Skeletal muscle tissue (tissue), 4 donors: Measurements from ENCODE around the gene NRG3. TPM values are rescaled to one million over a fixed set of nuclear protein-coding genes. Genes with fewer than 3 reads are reported as not detected.

ENCODE experiments used
- H3K27ac ChIP-seq: one replicate; pipeline ENCODE4 v1.7.0; 2013; ENCODE audit warnings: mild to moderate bottlenecking, low read depth, low read length, inconsistent platforms
- H3K27me3 ChIP-seq, 3 donors: one replicate each; pipeline ENCODE4 v1.7.0; 2013; ENCODE audit warnings: low read length in 3 of 3; ENCODE audit not compliant: control insufficient read depth in 3 of 3, insufficient read depth in 3 of 3
- H3K36me3 ChIP-seq, 3 donors: one replicate each; pipeline ENCODE4 v1.7.0; 2013; ENCODE audit warnings: low read length in 3 of 3; ENCODE audit not compliant: control insufficient read depth in 3 of 3, insufficient read depth in 3 of 3
- H3K4me1 ChIP-seq, 3 donors: one replicate each; pipeline ENCODE4 v1.7.0; 2013; ENCODE audit warnings: low read length in 3 of 3, mild to moderate bottlenecking in 3 of 3; ENCODE audit not compliant: control insufficient read depth in 3 of 3, insufficient read depth in 3 of 3
- H3K4me3 ChIP-seq, 3 donors: one replicate each; pipeline ENCODE4 v1.7.0; 2013; ENCODE audit warnings: low read length in 3 of 3
- H3K9ac ChIP-seq, 3 donors: one replicate each; pipeline ENCODE4 v1.7.0; 2013; ENCODE audit warnings: low read length in 3 of 3, mild to moderate bottlenecking in 3 of 3, moderate library complexity in 2 of 3, low read depth in 1 of 3
- H3K9me3 ChIP-seq, 3 donors: one replicate each; pipeline ENCODE4 v1.7.0; 2013; ENCODE audit warnings: low read length in 3 of 3; ENCODE audit not compliant: control insufficient read depth in 3 of 3
- total RNA-seq: library from RNA; depleted of rRNA; stranded (reverse); fragments of >200 nt; gene quantifications from one replicate; pipeline ENCODE4 v1.2.3, GENCODE V29; 2014
- donor health status: Osteomylitis.

Gene NRG3
- total RNA-seq, 1 donor from 2014 or later: not detected

- H3K9me3 ChIP-seq: no peaks in the 10 kb centered on the region
- H3K9ac ChIP-seq: no peak overlapping the region
- H3K27me3 ChIP-seq: no peaks in the 10 kb centered on the region
- H3K4me3 ChIP-seq: no peak overlapping the region
- no peaks in the 10 kb centered on the region for H3K36me3 ChIP-seq
- H3K27ac ChIP-seq: no peak overlapping the region
- H3K4me1 ChIP-seq: no peaks in the 10 kb centered on the region
Observed at GRCh38 chr10:82492647-82493046, 617.7 kb downstream of the NRG3 start.

- no peak overlapping the region for H3K27ac ChIP-seq
- H3K4me3 ChIP-seq: no peak overlapping the region
- no peaks in the 10 kb centered on the region for H3K9me3 ChIP-seq
- no peaks in the 10 kb centered on the region for H3K36me3 ChIP-seq
- H3K9ac ChIP-seq: no peak overlapping the region
- H3K4me1 ChIP-seq: no peaks in the 10 kb centered on the region
- H3K27me3 ChIP-seq: no peaks in the 10 kb centered on the region
Observed at GRCh38 chr10:82496114-82496513, 621.1 kb downstream of the NRG3 start.

GRCh38 chr10:82497439-82497838 lies 622.4 kb downstream of the NRG3 start:
- H3K4me3 ChIP-seq: no peak overlapping the region
- H3K4me1 ChIP-seq: no peaks in the 10 kb centered on the region
- no peak overlapping the region for H3K27ac ChIP-seq
- no peaks in the 10 kb centered on the region for H3K27me3 ChIP-seq
- H3K36me3 ChIP-seq: no peaks in the 10 kb centered on the region
- no peak overlapping the region for H3K9ac ChIP-seq
- no peaks in the 10 kb centered on the region for H3K9me3 ChIP-seq

- Histone ChIP-seq H3K9ac (no peak overlapping the region), H3K4me1 (no peaks in the 10 kb centered on the region), H3K36me3 (no peaks in the 10 kb centered on the region), H3K4me3 (no peak overlapping the region), H3K27me3 (no peaks in the 10 kb centered on the region), H3K27ac (no peak overlapping the region), H3K9me3 (no peaks in the 10 kb centered on the region)
Observed at GRCh38 chr10:82498976-82499375, 624.0 kb downstream of the NRG3 start.

GRCh38 chr10:82505009-82505408 lies 630.0 kb downstream of the NRG3 start:
- no peak overlapping the region for H3K27ac ChIP-seq
- no peak overlapping the region for H3K4me3 ChIP-seq
- no peaks in the 10 kb centered on the region for H3K36me3 ChIP-seq
- H3K9ac ChIP-seq: no peak overlapping the region
- H3K4me1 ChIP-seq: no peaks in the 10 kb centered on the region
- no peaks in the 10 kb centered on the region for H3K9me3 ChIP-seq
- H3K27me3 ChIP-seq: no peaks in the 10 kb centered on the region

- Histone ChIP-seq H3K9me3 (no peaks in the 10 kb centered on the region), H3K9ac (no peak overlapping the region), H3K4me1 (no peaks in the 10 kb centered on the region), H3K27ac (no peak overlapping the region), H3K27me3 (no peaks in the 10 kb centered on the region), H3K4me3 (no peak overlapping the region), H3K36me3 (no peaks in the 10 kb centered on the region)
Observed at GRCh38 chr10:82506680-82507376, 631.8 kb downstream of the NRG3 start.

GRCh38 chr10:82515256-82515655 lies 640.3 kb downstream of the NRG3 start:
- H3K9ac ChIP-seq: no peak overlapping the region
- H3K27ac ChIP-seq: no peak overlapping the region
- no peaks in the 10 kb centered on the region for H3K4me1 ChIP-seq

GRCh38 chr10:82529062-82529461 lies 654.1 kb downstream of the NRG3 start:
- no peaks in the 10 kb centered on the region for H3K4me1 ChIP-seq
- H3K27me3 ChIP-seq: no peaks in the 10 kb centered on the region
- H3K27ac ChIP-seq: no peak overlapping the region
- no peak overlapping the region for H3K4me3 ChIP-seq
- no peaks in the 10 kb centered on the region for H3K9me3 ChIP-seq
- no peak overlapping the region for H3K9ac ChIP-seq
- no peaks in the 10 kb centered on the region for H3K36me3 ChIP-seq

More at GRCh38 chr10:82515256-82515655, 640.3 kb downstream of the NRG3 start:
- Histone ChIP-seq H3K4me3 (no peak overlapping the region), H3K27me3 (no peaks in the 10 kb centered on the region), H3K36me3 (no peaks in the 10 kb centered on the region), H3K9me3 (no peaks in the 10 kb centered on the region)

GRCh38 chr10:82535457-82535856 lies 660.5 kb downstream of the NRG3 start:
- Histone ChIP-seq H3K27me3 (no peaks in the 10 kb centered on the region), H3K27ac (no peak overlapping the region), H3K4me3 (no peak overlapping the region), H3K36me3 (no peaks in the 10 kb centered on the region), H3K4me1 (no peaks in the 10 kb centered on the region), H3K9me3 (no peaks in the 10 kb centered on the region), H3K9ac (no peak overlapping the region)

- Histone ChIP-seq H3K27ac (no peak overlapping the region), H3K4me3 (no peak overlapping the region), H3K4me1 (no peaks in the 10 kb centered on the region), H3K27me3 (no peaks in the 10 kb centered on the region), H3K9ac (no peak overlapping the region), H3K9me3 (no peaks in the 10 kb centered on the region), H3K36me3 (no peaks in the 10 kb centered on the region)
Observed at GRCh38 chr10:82536668-82537067, 661.7 kb downstream of the NRG3 start.
